HEK293 (cell line): ENCODE results near the gene CSDE1.

Experiments
- AEBP2 ChIP-seq: fragments of 450-650 bp; formaldehyde crosslinking; IDR thresholded peaks from 2 replicates; pipeline ENCODE4 v1.5.1; 2016; ENCODE audit warnings: missing biosample characterization, missing genetic modification characterization, borderline replicate concordance
- ATF2 ChIP-seq: fragments of 450-650 bp; formaldehyde crosslinking; IDR thresholded peaks from 2 replicates; pipeline ENCODE4 v1.5.1; 2016; ENCODE audit warnings: missing biosample characterization, missing genetic modification characterization, low read depth
- FEZF1 ChIP-seq: fragments of 450-650 bp; formaldehyde crosslinking; IDR thresholded peaks from 2 replicates; pipeline ENCODE4 v1.5.1; 2016; ENCODE audit warnings: missing biosample characterization, missing genetic modification characterization
- HOXC10 ChIP-seq: sonication (generic); formaldehyde crosslinking; IDR thresholded peaks from 2 replicates; pipeline ENCODE4 v1.8.1; 2023; ENCODE audit warnings: mild to moderate bottlenecking, missing genetic modification reagents
- PATZ1 ChIP-seq: fragments of 450-650 bp; formaldehyde crosslinking; IDR thresholded peaks from 2 replicates; pipeline ENCODE4 v1.5.1; 2016; ENCODE audit warnings: missing biosample characterization, missing genetic modification characterization
- PRDM6 ChIP-seq: fragments of 450-650 bp; formaldehyde crosslinking; IDR thresholded peaks from 2 replicates; pipeline ENCODE4 v1.5.1; 2017; ENCODE audit warnings: missing biosample characterization, missing genetic modification characterization
- TSHZ1 ChIP-seq: fragments of 450-650 bp; formaldehyde crosslinking; IDR thresholded peaks from 2 replicates; pipeline ENCODE4 v1.5.1; 2016; ENCODE audit warnings: missing biosample characterization, missing genetic modification characterization, borderline replicate concordance
- ZNF114 ChIP-seq: fragments of 450-650 bp; formaldehyde crosslinking; IDR thresholded peaks from 2 replicates; pipeline ENCODE4 v1.5.0; 2017; ENCODE audit warnings: missing biosample characterization, missing genetic modification characterization
- ZNF248 ChIP-seq: fragments of 450-650 bp; formaldehyde crosslinking; IDR thresholded peaks from 2 replicates; pipeline ENCODE4 v1.5.1; 2017; ENCODE audit warnings: missing biosample characterization, missing genetic modification characterization
- ZNF266 ChIP-seq: fragments of 450-650 bp; formaldehyde crosslinking; IDR thresholded peaks from 2 replicates; pipeline ENCODE4 v1.5.1; 2016; ENCODE audit warnings: missing biosample characterization, missing genetic modification characterization, low read depth
- ZNF394 ChIP-seq: fragments of 450-650 bp; formaldehyde crosslinking; IDR thresholded peaks from 2 replicates; pipeline ENCODE4 v1.5.1; 2016; ENCODE audit warnings: missing biosample characterization, missing genetic modification characterization, mild to moderate bottlenecking, moderate library complexity, borderline replicate concordance
- ZNF473 ChIP-seq: fragments of 450-650 bp; formaldehyde crosslinking; IDR thresholded peaks from 2 replicates; pipeline ENCODE4 v1.5.1; 2017; ENCODE audit warnings: missing biosample characterization, missing genetic modification characterization
- ZNF555 ChIP-seq: fragments of 450-650 bp; formaldehyde crosslinking; conservative IDR thresholded peaks from 2 replicates; pipeline ENCODE4 v1.5.1; 2017; ENCODE audit warnings: missing biosample characterization, mild to moderate bottlenecking, missing genetic modification characterization, inconsistent platforms
- ZNF645 ChIP-seq: fragments of 450-650 bp; formaldehyde crosslinking; IDR thresholded peaks from 2 replicates; pipeline ENCODE4; 2016; ENCODE audit warnings: missing biosample characterization, missing genetic modification characterization
- ZNF692 ChIP-seq: fragments of 450-650 bp; formaldehyde crosslinking; IDR thresholded peaks from 2 replicates; pipeline ENCODE4 v1.5.1; 2016; ENCODE audit warnings: missing biosample characterization, missing genetic modification characterization
- ZNF704 ChIP-seq: fragments of 450-650 bp; formaldehyde crosslinking; IDR thresholded peaks from 2 replicates; pipeline ENCODE4 v1.5.1; 2016; ENCODE audit warnings: missing biosample characterization, missing genetic modification characterization
- ZNF837 ChIP-seq: fragments of 450-650 bp; formaldehyde crosslinking; IDR thresholded peaks from 2 replicates; pipeline ENCODE4 v1.5.1; 2016; ENCODE audit warnings: missing biosample characterization, missing genetic modification characterization
- ZSCAN23 ChIP-seq: fragments of 450-650 bp; formaldehyde crosslinking; IDR thresholded peaks from 2 replicates; pipeline ENCODE4 v1.5.1; 2016; ENCODE audit warnings: missing biosample characterization, missing genetic modification characterization

The CSDE1 gene

GRCh38 chr1:114780344-114781226 lies 22.8 kb upstream of the CSDE1 start, which contains the start of gene SIKE1 (continued):
- TF ChIP-seq PRDM6 (tag by site-specific recombination) = no peak
- no peak for TF ChIP-seq ZNF394 (tag by site-specific recombination)
- 0 out of 2 replicates have a peak, but pooled peaks have one; percentile 20 for TF ChIP-seq PATZ1 (tag by site-specific recombination)
- no peak for TF ChIP-seq ZSCAN23 (tag by site-specific recombination)
- no peak for TF ChIP-seq AEBP2
- TF ChIP-seq FEZF1 (tag by site-specific recombination) = no peak
- TF ChIP-seq ZNF266 (tag by site-specific recombination) = no peak
- no peak for TF ChIP-seq ZNF704 (tag by site-specific recombination)
- no peak for TF ChIP-seq ZNF645 (tag by site-specific recombination)
- TF ChIP-seq ZNF837 (tag by site-specific recombination) = no peak
- TF ChIP-seq ATF2 = no peak
- 0 out of 2 replicates have a peak, but pooled peaks have one; percentile 13 for TF ChIP-seq ZNF692
- TF ChIP-seq ZNF114 (tag by site-specific recombination) = no peak
- no peak for TF ChIP-seq ZNF555 (tag by site-specific recombination)
- no peak; the same call in 1 of the 2 replicates for TF ChIP-seq HOXC10 (CRISPR knock-in tag)
- no peak for TF ChIP-seq ZNF473 (tag by site-specific recombination)
- TF ChIP-seq TSHZ1 (tag by site-specific recombination) = no peak
- no peak for TF ChIP-seq ZNF248 (tag by site-specific recombination)
